Activated T-cell treated with anti-CD3 and anti-CD28 coated beads, Interleukin-2, amount 50 U/mL, for 72 hours (primary cell): Measurements from ENCODE around the gene TEX48. TPM values are rescaled to one million over a fixed set of nuclear protein-coding genes. Genes with fewer than 3 reads are reported as not detected.

Source experiments
- ATAC-seq, 2 donors: fragments of 150-1000 bp; cut with Tn5 transposase; replicated peaks in 1 of 2; 2 replicates each; pipeline ENCODE4 v1.10.0; 2021; ENCODE audit warnings: moderate library complexity in 2 of 2, mild to moderate bottlenecking in 1 of 2
- DNase-seq, 2 donors: peaks; one replicate each; pipeline ENCODE4 v3.0.0; 2021 to 2022; ENCODE audit warnings: mixed read lengths in 1 of 2
- H3K27ac Mint-ChIP-seq: one replicate; pipeline ENCODE4 v1.8.0; 2022; ENCODE audit warnings: mild to moderate bottlenecking, moderate library complexity, mixed read lengths
- H3K27me3 Mint-ChIP-seq: one replicate; pipeline ENCODE4 v1.8.0; 2022; ENCODE audit warnings: low read depth, mixed read lengths
- H3K36me3 Mint-ChIP-seq, 2 donors: one replicate each; pipeline ENCODE4 v1.8.0; 2022; ENCODE audit warnings: mixed read lengths in 2 of 2, mild to moderate bottlenecking in 1 of 2; ENCODE audit not compliant: insufficient read depth in 2 of 2
- H3K4me1 Mint-ChIP-seq: one replicate; pipeline ENCODE4 v1.8.0; 2022; ENCODE audit warnings: low read depth, mixed read lengths
- H3K4me3 Mint-ChIP-seq, 2 donors: one replicate each; pipeline ENCODE4 v1.8.0; 2022; ENCODE audit warnings: mild to moderate bottlenecking in 2 of 2, mixed read lengths in 2 of 2, moderate library complexity in 2 of 2
- H3K9me3 Mint-ChIP-seq, 2 donors: one replicate each; pipeline ENCODE4 v1.8.0; 2022; ENCODE audit warnings: mixed read lengths in 2 of 2
- total RNA-seq, 2 donors: library from RNA; stranded (reverse); gene quantifications; one replicate each; pipeline ENCODE4 v1.2.3, GENCODE V29; 2022

The TEX48 gene
- total RNA-seq, 2 donors from 2014 or later = 1.4 to 1.7 TPM

GRCh38 chr9:114717908-114718486 lies 36.0 kb upstream of the TEX48 start:
- Mint-ChIP-seq H3K27ac (peak overlapping the region; percentile 98), H3K36me3 (peaks cover 20 to 41% of the 10 kb centered on the region in 2 donors), H3K4me3 (peak overlapping the region; percentile 62 to 81), H3K9me3 (peaks cover 19 to 20% of the 10 kb centered on the region in 2 donors), H3K27me3 (no peaks in the 10 kb centered on the region), H3K4me1 (peaks cover 72% of the 10 kb centered on the region)
- ATAC-seq (no peak), DNase-seq (no peak)

DNA sequence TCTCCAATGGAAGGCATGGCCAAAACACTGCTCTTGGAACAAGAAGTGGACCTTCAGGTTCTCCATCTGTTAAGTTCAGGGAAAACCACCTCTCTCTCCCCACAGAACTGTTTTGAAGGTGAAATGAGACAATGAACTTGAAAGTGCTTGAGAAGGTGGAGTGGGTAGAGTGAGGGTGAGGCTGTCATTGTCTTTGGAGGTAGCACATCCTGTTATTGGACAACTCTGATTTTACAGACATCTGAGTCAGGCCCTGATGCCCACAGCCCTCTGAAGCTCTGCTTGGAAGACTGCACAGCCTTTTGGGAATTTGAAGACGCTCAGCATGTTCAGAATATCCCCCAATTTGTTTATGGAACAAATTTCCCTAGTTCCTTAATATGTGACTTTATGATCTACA lies 27.6 kb upstream of the TEX48 start:
- no peak for DNase-seq
- no peaks in the 10 kb centered on the region for H3K9me3 Mint-ChIP-seq
- H3K4me1 Mint-ChIP-seq = peaks cover 67% of the 10 kb centered on the region
- H3K27me3 Mint-ChIP-seq = peaks cover 10% of the 10 kb centered on the region
- peak; percentile 76 to 81 for ATAC-seq
- peak overlapping the region; percentile 56 for H3K27ac Mint-ChIP-seq
- peaks cover 5 to 12% of the 10 kb centered on the region in 2 donors for H3K36me3 Mint-ChIP-seq
- H3K4me3 Mint-ChIP-seq = peak overlapping the region in 1 of 2 donors; percentile 31

- Mint-ChIP-seq H3K4me1 (peaks cover 84% of the 10 kb centered on the region), H3K9me3 (no peaks in the 10 kb centered on the region), H3K27ac (peak overlapping the region; percentile 83), H3K27me3 (peaks cover 10% of the 10 kb centered on the region), H3K36me3 (peaks cover 5 to 15% of the 10 kb centered on the region in 2 donors), H3K4me3 (peak overlapping the region; percentile 52 to 71)
- DNase-seq = no peak
- peak; percentile 45 to 47 for ATAC-seq
Observed at GRCh38 chr9:114706711-114707110, 24.7 kb upstream of the TEX48 start.

GRCh38 chr9:114701988-114702387 lies 20.0 kb upstream of the TEX48 start:
- Mint-ChIP-seq H3K36me3 (peaks cover 4 to 18% of the 10 kb centered on the region in 2 donors), H3K4me1 (peaks cover 85% of the 10 kb centered on the region), H3K27me3 (peaks cover 3% of the 10 kb centered on the region), H3K4me3 (peak overlapping the region; percentile 25 to 42), H3K27ac (peak overlapping the region; percentile 28), H3K9me3 (no peaks in the 10 kb centered on the region)
- no peak for ATAC-seq
- DNase-seq = no peak

DNA sequence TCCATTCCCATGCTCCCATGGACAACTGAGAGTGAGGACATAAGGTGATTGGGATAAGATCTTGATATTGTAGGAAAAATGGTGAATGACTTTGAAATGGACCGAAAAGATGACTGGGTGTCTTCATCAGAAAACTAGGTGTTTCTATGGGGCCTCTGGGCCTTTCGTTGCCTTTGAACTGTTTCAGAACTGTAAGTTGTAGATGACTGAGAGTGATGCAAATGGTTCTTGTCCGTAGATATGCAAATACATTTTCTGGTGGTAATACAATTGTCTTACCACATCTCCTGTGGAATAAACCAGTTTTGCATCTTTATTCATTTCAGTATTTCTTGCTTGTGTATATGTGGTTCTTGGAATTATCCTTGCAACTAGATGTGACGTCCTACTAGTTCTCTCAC lies 16.0 kb upstream of the TEX48 start:
- ATAC-seq = peak; percentile 64
- Mint-ChIP-seq H3K27me3 (no peaks in the 10 kb centered on the region), H3K27ac (peak overlapping the region; percentile 100), H3K4me3 (peak overlapping the region; percentile 76 to 93), H3K9me3 (no peaks in the 10 kb centered on the region), H3K36me3 (peaks cover 4 to 11% of the 10 kb centered on the region in 2 donors), H3K4me1 (peaks cover 91% of the 10 kb centered on the region)
- DNase-seq = peak; percentile 58 to 67

- no peaks in the 10 kb centered on the region for H3K9me3 Mint-ChIP-seq
- peak; percentile 64 to 68 for ATAC-seq
- peak overlapping the region; percentile 100 for H3K27ac Mint-ChIP-seq
- H3K36me3 Mint-ChIP-seq = peaks cover 4 to 11% of the 10 kb centered on the region in 2 donors
- peak overlapping the region; percentile 76 to 93 for H3K4me3 Mint-ChIP-seq
- peaks cover 95% of the 10 kb centered on the region for H3K4me1 Mint-ChIP-seq
- DNase-seq = peak; percentile 82 to 89
- H3K27me3 Mint-ChIP-seq = no peaks in the 10 kb centered on the region
Observed at GRCh38 chr9:114696814-114697544, 15.0 kb upstream of the TEX48 start.

DNA sequence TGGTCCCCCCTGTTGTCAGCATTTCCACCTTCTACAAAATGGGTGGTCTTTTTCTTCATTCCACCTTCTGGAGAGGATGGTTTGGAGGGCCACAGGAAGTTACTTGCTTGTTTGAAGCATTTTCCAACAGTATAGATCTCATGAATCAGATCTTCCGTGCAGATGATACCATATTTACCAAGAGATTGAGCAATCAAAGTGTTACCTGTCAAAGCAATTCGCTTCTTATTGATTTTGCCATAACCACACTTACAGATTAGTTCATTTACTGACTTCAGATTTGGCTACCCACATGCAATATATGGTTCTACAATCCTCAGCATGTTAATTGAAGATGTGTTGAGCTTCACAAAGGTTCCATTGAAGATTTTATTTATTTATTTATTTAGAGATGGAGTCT lies 14.0 kb upstream of the TEX48 start:
- H3K27me3 Mint-ChIP-seq = no peaks in the 10 kb centered on the region
- peak overlapping the region; percentile 100 for H3K27ac Mint-ChIP-seq
- peaks cover 4 to 11% of the 10 kb centered on the region in 2 donors for H3K36me3 Mint-ChIP-seq
- ATAC-seq (no peak), DNase-seq (no peak)
- H3K4me1 Mint-ChIP-seq = peaks cover 95% of the 10 kb centered on the region
- H3K4me3 Mint-ChIP-seq = peak overlapping the region; percentile 35 to 76
- no peaks in the 10 kb centered on the region for H3K9me3 Mint-ChIP-seq

GRCh38 chr9:114694719-114695269 lies 12.8 kb upstream of the TEX48 start:
- peak in 1 of 2 donors; percentile 56 for DNase-seq
- H3K4me3 Mint-ChIP-seq = peak overlapping the region; percentile 42 to 44

DNA sequence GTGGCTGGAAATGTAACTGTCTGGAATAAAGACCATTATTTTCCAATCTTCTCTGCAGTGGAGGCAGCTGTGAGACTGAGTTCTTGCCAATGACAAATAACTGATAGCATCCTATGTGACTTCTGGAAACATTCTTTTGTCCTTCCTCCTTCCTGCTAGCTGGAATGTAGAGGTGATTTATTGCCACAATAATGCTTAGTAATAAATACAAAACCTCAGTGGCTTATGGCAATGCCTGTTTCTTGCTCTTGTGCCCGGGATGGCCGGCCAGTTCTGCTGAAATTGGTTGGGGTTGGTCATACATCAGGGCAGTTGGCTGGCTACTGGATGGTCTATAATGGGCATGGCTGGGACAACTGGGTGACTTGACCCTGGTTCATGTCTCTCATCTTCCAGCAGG lies 12.2 kb upstream of the TEX48 start:
- Mint-ChIP-seq H3K4me3 (peak overlapping the region; percentile 42 to 44), H3K36me3 (peaks cover 3 to 6% of the 10 kb centered on the region in 2 donors), H3K4me1 (peaks cover 95% of the 10 kb centered on the region), H3K27me3 (no peaks in the 10 kb centered on the region), H3K9me3 (no peaks in the 10 kb centered on the region), H3K27ac (peak overlapping the region; percentile 33)
- no peak for ATAC-seq
- no peak for DNase-seq

More at GRCh38 chr9:114694719-114695269, 12.8 kb upstream of the TEX48 start:
- peaks cover 8 to 9% of the 10 kb centered on the region in 2 donors for H3K36me3 Mint-ChIP-seq
- peaks cover 95% of the 10 kb centered on the region for H3K4me1 Mint-ChIP-seq
- peak overlapping the region; percentile 33 for H3K27ac Mint-ChIP-seq
- ATAC-seq = peak; percentile 6 to 12
- H3K27me3 Mint-ChIP-seq = no peaks in the 10 kb centered on the region
- no peaks in the 10 kb centered on the region for H3K9me3 Mint-ChIP-seq

- no peak for DNase-seq
- Mint-ChIP-seq H3K4me1 (peaks cover 96% of the 10 kb centered on the region), H3K9me3 (no peaks in the 10 kb centered on the region), H3K27me3 (no peaks in the 10 kb centered on the region), H3K27ac (no peak overlapping the region), H3K36me3 (peaks cover 3 to 6% of the 10 kb centered on the region in 2 donors), H3K4me3 (peak overlapping the region in 1 of 2 donors; percentile 2)
- ATAC-seq = no peak
Observed at GRCh38 chr9:114693248-114693855, 11.4 kb upstream of the TEX48 start.

GRCh38 chr9:114691956-114692295 lies 9.9 kb upstream of the TEX48 start:
- H3K9me3 Mint-ChIP-seq = peaks cover 0 to 2% of the 10 kb centered on the region in 2 donors
- H3K4me3 Mint-ChIP-seq = peak overlapping the region; percentile 76 to 80
- peaks cover 9 to 10% of the 10 kb centered on the region in 2 donors for H3K36me3 Mint-ChIP-seq
- DNase-seq (no peak), ATAC-seq (no peak)
- H3K4me1 Mint-ChIP-seq = peaks cover 96% of the 10 kb centered on the region
- H3K27ac Mint-ChIP-seq = peak overlapping the region; percentile 93
- no peaks in the 10 kb centered on the region for H3K27me3 Mint-ChIP-seq

DNA sequence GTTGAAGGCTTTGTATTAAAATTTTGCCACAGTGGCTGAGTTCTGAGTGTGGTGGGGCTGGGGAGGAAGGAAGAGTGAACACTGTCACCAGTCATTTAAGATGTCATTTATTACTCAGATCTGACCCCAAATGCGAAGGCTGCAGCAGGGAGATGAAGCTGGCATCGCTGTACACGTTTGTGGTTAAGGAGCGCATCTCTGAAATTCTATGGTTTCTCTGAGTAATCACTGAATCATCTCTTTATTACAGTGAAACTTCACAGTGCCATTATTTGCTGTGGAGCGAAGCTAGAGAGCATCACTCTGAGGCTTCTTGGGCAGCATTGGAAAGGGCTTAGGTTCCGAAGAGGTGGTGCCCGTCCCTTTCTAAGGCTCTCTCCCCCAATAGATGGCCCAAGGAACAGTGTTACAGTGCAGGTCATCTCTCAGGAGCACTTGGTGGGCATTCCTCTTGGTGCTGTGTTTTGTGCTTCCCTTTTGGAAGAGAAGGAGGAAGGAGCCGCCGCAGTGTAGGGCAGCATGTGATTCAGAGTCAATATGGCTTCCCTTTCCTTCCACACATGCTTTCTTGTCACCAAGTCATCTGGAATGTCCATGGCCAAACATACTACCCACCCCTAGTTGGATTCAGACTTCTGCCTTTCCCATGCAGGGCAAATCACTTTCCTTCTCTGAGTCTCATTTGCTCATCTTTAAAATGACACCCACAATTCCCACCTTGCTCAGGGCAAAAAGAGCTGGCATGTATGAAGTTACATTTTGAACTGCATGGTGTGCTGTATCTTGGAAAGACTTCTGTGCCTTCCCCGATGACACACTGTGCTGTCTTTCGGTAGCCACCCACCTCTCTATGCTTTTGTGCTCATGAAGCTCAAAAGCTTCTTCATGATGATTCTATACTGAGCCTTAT lies 9.3 kb upstream of the TEX48 start:
- Mint-ChIP-seq H3K4me1 (peaks cover 96% of the 10 kb centered on the region), H3K4me3 (peak overlapping the region; percentile 76 to 80), H3K36me3 (peaks cover 13 to 14% of the 10 kb centered on the region in 2 donors), H3K27me3 (no peaks in the 10 kb centered on the region), H3K27ac (peak overlapping the region; percentile 93), H3K9me3 (peaks cover 0 to 4% of the 10 kb centered on the region in 2 donors)
- peak; percentile 76 to 77 for ATAC-seq
- DNase-seq = peak; percentile 78 to 86
